ENCODE measurements around the gene TCHH.
A peak's percentile ranks its signal among the peaks of the same experiment; 100 is the strongest.
"Not testable (repeated sequence)": the region's sequence is repeated elsewhere in the genome, so short reads cannot be mapped to it uniquely, and the experiment has no call there.

Gene TCHH

GRCh38 chr1:152115344-152115743 is at the start of gene TCHH:
TSS of gene TCHH (minus strand) at chr1:152115444. CDS start at chr1:152114080, 1,364 bp downstream.
- ATAC-seq = no peak

GRCh38 chr1:152164517-152165136 is 49.4 kb upstream of the TCHH start:
- no peak for ATAC-seq

GRCh38 chr1:152162792-152163463 is 47.7 kb upstream of the TCHH start:
- no peak for ATAC-seq

GRCh38 chr1:152160576-152160975 is 45.3 kb upstream of the TCHH start:
- no peak for ATAC-seq

- ATAC-seq = no peak
Measured at GRCh38 chr1:152159144-152159543, 43.9 kb upstream of the TCHH start, which contains the start of gene RPTN. TSS of gene RPTN (minus strand) at chr1:152159228. CDS start at chr1:152157889, 1,339 bp downstream.

- ATAC-seq = peak; percentile 71 to 79
Measured at GRCh38 chr1:152153996-152154395, 38.8 kb upstream of the TCHH start.

GRCh38 chr1:152151646-152152045 is 36.4 kb upstream of the TCHH start:
- no peak for ATAC-seq

GRCh38 chr1:152148981-152149380 is 33.7 kb upstream of the TCHH start:
- ATAC-seq = no peak

- no peak for ATAC-seq
Measured at GRCh38 chr1:152148051-152148450, 32.8 kb upstream of the TCHH start.

- no peak for ATAC-seq
Measured at GRCh38 chr1:152145769-152146168, 30.5 kb upstream of the TCHH start.

- not testable (repeated sequence) for ATAC-seq
Measured at GRCh38 chr1:152144674-152145183, 29.5 kb upstream of the TCHH start.

GRCh38 chr1:152143150-152143887 is 28.1 kb upstream of the TCHH start:
- peak; percentile 90 to 93 for ATAC-seq

GRCh38 chr1:152141971-152142584 is 26.8 kb upstream of the TCHH start:
- ATAC-seq = no peak

- no peak for ATAC-seq
Measured at GRCh38 chr1:152137215-152137614, 22.0 kb upstream of the TCHH start.

GRCh38 chr1:152130186-152130585 is 14.9 kb upstream of the TCHH start:
- no peak for ATAC-seq

- no peak for ATAC-seq
Measured at GRCh38 chr1:152127673-152128072, 12.4 kb upstream of the TCHH start.

GRCh38 chr1:152125834-152126443 is 10.7 kb upstream of the TCHH start:
- ATAC-seq = no peak

- ATAC-seq = no peak
Measured at GRCh38 chr1:152118915-152119314, 3.7 kb upstream of the TCHH start.

GRCh38 chr1:152112885-152113432 is 2.3 kb downstream of the TCHH start:
- ATAC-seq = no peak

GRCh38 chr1:152112101-152112884 is 3.0 kb downstream of the TCHH start:
- ATAC-seq = no peak

- ATAC-seq = peak in 1 of 2 donors; percentile 9
Measured at GRCh38 chr1:152111515-152111968, 3.7 kb downstream of the TCHH start.
